Keratinocyte (primary cell): ENCODE results near the gene LAMC3. TPM values are rescaled to one million over a fixed set of nuclear protein-coding genes. Genes with fewer than 3 reads are reported as not detected.

Source experiments
- DNase-seq: peaks from one replicate; pipeline ENCODE4 v3.0.0-alpha.2; 2011; ENCODE audit warnings: low read depth, missing footprints, low spot score
- FAIRE-seq: peaks from 2 replicates; lab custom pipeline; 2011; peaks lifted over from hg19 to GRCh38; lab: Jason Lieb, UNC
- H2AFZ ChIP-seq: 2 replicates; pipeline ENCODE4 v1.6.0; 2012; ENCODE audit warnings: low read length, control low read depth, inconsistent platforms; ENCODE audit not compliant: control insufficient read depth
- H3K27ac ChIP-seq: 2 replicates; pipeline ENCODE4 v1.5.1; 2011; ENCODE audit warnings: low read length; ENCODE audit not compliant: control insufficient read depth, insufficient read depth
- H3K27me3 ChIP-seq: 3 replicates; pipeline ENCODE4 v1.6.0; 2011; ENCODE audit warnings: low read length; ENCODE audit not compliant: control insufficient read depth, insufficient read depth; ENCODE audit errors: extremely low read depth
- H3K36me3 ChIP-seq, 2 experiments: 2 replicates in 1 of 2; 3 replicates in 1 of 2; pipeline ENCODE4 v1.5.1; 2011; ENCODE audit warnings: low read length in 2 of 2, mild to moderate bottlenecking in 1 of 2; ENCODE audit not compliant: control insufficient read depth in 2 of 2, insufficient read depth in 2 of 2; ENCODE audit errors: extremely low read depth in 1 of 2
- H3K4me1 ChIP-seq: 3 replicates; pipeline ENCODE4 v1.5.1; 2011; ENCODE audit warnings: low read length; ENCODE audit not compliant: control insufficient read depth, insufficient read depth; ENCODE audit errors: extremely low read depth
- H3K4me2 ChIP-seq: 3 replicates; pipeline ENCODE4 v1.6.0; 2011; ENCODE audit warnings: low read depth, low read length; ENCODE audit not compliant: control insufficient read depth, insufficient read depth; ENCODE audit errors: extremely low read depth
- H3K4me3 ChIP-seq, 3 experiments: fragments of 200-600 bp in 1 of 3; sonication (generic) in 1 of 3; 2 replicates in 2 of 3; 3 replicates in 1 of 3; pipeline ENCODE4 v1.5.1; 2011 to 2016; ENCODE audit warnings: low read length in 3 of 3, mild to moderate bottlenecking in 3 of 3, control low read depth in 2 of 3, inconsistent platforms in 1 of 3, low read depth in 1 of 3, mixed read lengths in 1 of 3, mixed run types in 1 of 3, moderate library complexity in 1 of 3; ENCODE audit not compliant: control insufficient read depth in 2 of 3, insufficient read depth in 2 of 3; ENCODE audit errors: extremely low read depth in 1 of 3
- H3K79me2 ChIP-seq: 2 replicates; pipeline ENCODE4 v1.6.0; 2012; ENCODE audit warnings: low read length; ENCODE audit not compliant: control insufficient read depth, insufficient read depth
- H3K9ac ChIP-seq: 3 replicates; pipeline ENCODE4 v1.6.0; 2011; ENCODE audit warnings: low read length; ENCODE audit not compliant: control insufficient read depth, insufficient read depth; ENCODE audit errors: extremely low read depth
- H3K9me1 ChIP-seq: 3 replicates; pipeline ENCODE4 v1.6.0; 2011; ENCODE audit warnings: low read length; ENCODE audit not compliant: control insufficient read depth, insufficient read depth; ENCODE audit errors: extremely low read depth
- H3K9me3 ChIP-seq: 2 replicates; pipeline ENCODE4 v1.5.1; 2012; ENCODE audit warnings: low read depth, low read length; ENCODE audit not compliant: control insufficient read depth
- H4K20me1 ChIP-seq: 3 replicates; pipeline ENCODE4 v1.6.0; 2011; ENCODE audit warnings: low read length; ENCODE audit not compliant: control insufficient read depth, insufficient read depth; ENCODE audit errors: extremely low read depth
- EZH2 ChIP-seq: IDR thresholded peaks from one replicate; pipeline ENCODE4 v1.6.1; 2012; ENCODE audit warnings: inconsistent platforms, mild to moderate bottlenecking, low read length, moderate library complexity
- dilution Hi-C: fragments of 300-500 bp; cut with MboI; formaldehyde crosslinking; loops from one replicate; pipeline ENCODE4 v1.7.0; 2020; ENCODE audit warnings: low sequenced_read_pairs; ENCODE audit not compliant: extremely low pct_ligation_motif_present
- polyA plus RNA-seq, 5 experiments: library from polyadenylated mRNA; depleted of rRNA in 3 of 5; stranded (reverse) in 3 of 5; stranded (forward) in 1 of 5; unstranded in 1 of 5; fragments of >200 nt; gene quantifications; 1 replicate in 1 of 5; 2 replicates in 3 of 5; 3 replicates in 1 of 5; pipeline versions ENCODE4 v1.2.1 to v1.2.3, GENCODE V29; 2011 to 2012; ENCODE audit warnings: missing spikeins in 2 of 5, low read depth in 1 of 5, low replicate concordance in 1 of 5
- TF ChIP-seq, protein P1 (sequence below), 3 experiments: IDR thresholded peaks in 1 of 3; conservative IDR thresholded peaks in 1 of 3; optimal IDR thresholded peaks in 1 of 3; 2 replicates in 2 of 3; 3 replicates in 1 of 3; pipeline versions ENCODE3 to v1.5.1; 2011; ENCODE audit warnings: low read length in 3 of 3, mild to moderate bottlenecking in 3 of 3, moderate library complexity in 2 of 3, control low read depth in 1 of 3, inconsistent platforms in 1 of 3; ENCODE audit not compliant: insufficient read depth in 2 of 3; ENCODE audit errors: extremely low read depth in 1 of 3

The LAMC3 gene
- polyA plus RNA-seq, 1 donor (not counting 4 experiments of a cell fraction or from before 2014, with no cell fraction given) = not detected

DNA sequence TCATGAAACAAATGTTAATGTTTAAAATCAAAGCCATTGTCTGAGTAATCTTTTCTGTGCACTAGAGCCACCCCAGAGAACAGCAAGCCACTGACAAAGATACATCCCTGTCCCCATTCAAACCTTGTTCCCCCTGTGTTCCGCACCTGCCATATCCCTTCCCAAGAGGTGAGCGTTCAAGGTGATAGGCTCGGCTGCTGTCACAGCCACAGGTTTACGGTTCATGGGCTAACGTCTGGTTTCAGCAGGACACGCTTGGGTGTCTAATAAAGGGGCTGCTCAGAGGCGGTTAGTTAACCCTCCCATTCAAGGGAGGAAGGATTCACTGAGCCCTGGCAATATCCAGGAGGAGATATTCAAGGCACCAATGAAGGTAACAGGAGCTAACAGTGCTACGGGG is 24.5 kb upstream of the LAMC3 start:
- no peak for DNase-seq
- no peaks in the 10 kb centered on the region for H3K79me2 ChIP-seq
- H4K20me1 ChIP-seq = no peaks in the 10 kb centered on the region
- H3K27ac ChIP-seq = no peak overlapping the region
- no peak overlapping the region for H2AFZ ChIP-seq
- no peak overlapping the region for H3K4me2 ChIP-seq
- no peaks in the 10 kb centered on the region for H3K36me3 ChIP-seq
- no peak for TF ChIP-seq EZH2
- TF ChIP-seq, protein P1, sequence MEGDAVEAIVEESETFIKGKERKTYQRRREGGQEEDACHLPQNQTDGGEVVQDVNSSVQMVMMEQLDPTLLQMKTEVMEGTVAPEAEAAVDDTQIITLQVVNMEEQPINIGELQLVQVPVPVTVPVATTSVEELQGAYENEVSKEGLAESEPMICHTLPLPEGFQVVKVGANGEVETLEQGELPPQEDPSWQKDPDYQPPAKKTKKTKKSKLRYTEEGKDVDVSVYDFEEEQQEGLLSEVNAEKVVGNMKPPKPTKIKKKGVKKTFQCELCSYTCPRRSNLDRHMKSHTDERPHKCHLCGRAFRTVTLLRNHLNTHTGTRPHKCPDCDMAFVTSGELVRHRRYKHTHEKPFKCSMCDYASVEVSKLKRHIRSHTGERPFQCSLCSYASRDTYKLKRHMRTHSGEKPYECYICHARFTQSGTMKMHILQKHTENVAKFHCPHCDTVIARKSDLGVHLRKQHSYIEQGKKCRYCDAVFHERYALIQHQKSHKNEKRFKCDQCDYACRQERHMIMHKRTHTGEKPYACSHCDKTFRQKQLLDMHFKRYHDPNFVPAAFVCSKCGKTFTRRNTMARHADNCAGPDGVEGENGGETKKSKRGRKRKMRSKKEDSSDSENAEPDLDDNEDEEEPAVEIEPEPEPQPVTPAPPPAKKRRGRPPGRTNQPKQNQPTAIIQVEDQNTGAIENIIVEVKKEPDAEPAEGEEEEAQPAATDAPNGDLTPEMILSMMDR (optimal IDR thresholded peaks at IDR 0.05 in 1 of 3, IDR thresholded peaks at IDR 0.05 in 1 of 3, conservative IDR thresholded peaks at IDR 0.05 in 1 of 3; ENCODE audit: extremely low read depth in 1 of 3, insufficient read depth in 2 of 3, low read length in 3 of 3) = no peak
- H3K4me1 ChIP-seq = no peaks in the 10 kb centered on the region
- dilution Hi-C loops = no loop called here
- no peak overlapping the region for H3K4me3 ChIP-seq
- no peaks in the 10 kb centered on the region for H3K9me1 ChIP-seq
- H3K9ac ChIP-seq = no peak overlapping the region
- H3K9me3 ChIP-seq = no peaks in the 10 kb centered on the region
- peaks cover 41% of the 10 kb centered on the region for H3K27me3 ChIP-seq
- FAIRE-seq = no peak

DNA sequence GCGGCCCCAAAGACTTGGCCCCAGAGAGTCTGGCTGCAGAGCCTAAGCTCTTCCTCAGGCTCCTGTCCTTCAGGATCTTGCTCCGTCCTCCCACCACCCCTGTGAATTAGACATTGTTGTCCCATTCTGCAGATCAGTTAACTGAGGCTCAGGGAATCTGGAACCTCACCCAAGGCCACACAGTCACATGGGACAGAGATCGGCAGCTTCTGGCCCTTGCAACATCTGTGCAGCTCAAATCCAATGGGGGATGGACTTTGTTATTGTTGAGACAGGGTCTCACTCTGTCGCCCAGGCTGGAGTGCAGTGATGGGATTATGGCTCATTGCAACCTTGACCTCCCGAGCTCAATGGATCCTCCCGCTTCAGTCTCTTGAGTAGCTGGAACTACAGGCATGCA is 23.9 kb upstream of the LAMC3 start:
- H3K9me3 ChIP-seq = no peaks in the 10 kb centered on the region
- TF ChIP-seq EZH2 = no peak
- TF ChIP-seq, protein P1 (optimal IDR thresholded peaks at IDR 0.05 in 1 of 3, IDR thresholded peaks at IDR 0.05 in 1 of 3, conservative IDR thresholded peaks at IDR 0.05 in 1 of 3; ENCODE audit: extremely low read depth in 1 of 3, insufficient read depth in 2 of 3, low read length in 3 of 3) = no peak
- no peaks in the 10 kb centered on the region for H3K36me3 ChIP-seq
- no peaks in the 10 kb centered on the region for H3K4me1 ChIP-seq
- H3K79me2 ChIP-seq = no peaks in the 10 kb centered on the region
- H3K27ac ChIP-seq = no peak overlapping the region
- no peak overlapping the region for H3K4me2 ChIP-seq
- no peaks in the 10 kb centered on the region for H4K20me1 ChIP-seq
- H3K9ac ChIP-seq = no peak overlapping the region
- H3K27me3 ChIP-seq = peaks cover 46% of the 10 kb centered on the region
- no peak overlapping the region for H2AFZ ChIP-seq
- dilution Hi-C loops = no loop called here
- no peak overlapping the region for H3K4me3 ChIP-seq
- no peaks in the 10 kb centered on the region for H3K9me1 ChIP-seq
- DNase-seq (no peak), FAIRE-seq (no peak)
